ENCODE measurements around the gene OR1F1. TPM values are rescaled to one million over a fixed set of nuclear protein-coding genes. Genes with fewer than 3 reads are reported as not detected.

OR1F1 gene
- total and polyA plus RNA-seq, 2 of the 8 experiments (the other 6 are each of a cell fraction or from before 2014, with no cell fraction given) = 0.52 to 1.2 TPM

DNA sequence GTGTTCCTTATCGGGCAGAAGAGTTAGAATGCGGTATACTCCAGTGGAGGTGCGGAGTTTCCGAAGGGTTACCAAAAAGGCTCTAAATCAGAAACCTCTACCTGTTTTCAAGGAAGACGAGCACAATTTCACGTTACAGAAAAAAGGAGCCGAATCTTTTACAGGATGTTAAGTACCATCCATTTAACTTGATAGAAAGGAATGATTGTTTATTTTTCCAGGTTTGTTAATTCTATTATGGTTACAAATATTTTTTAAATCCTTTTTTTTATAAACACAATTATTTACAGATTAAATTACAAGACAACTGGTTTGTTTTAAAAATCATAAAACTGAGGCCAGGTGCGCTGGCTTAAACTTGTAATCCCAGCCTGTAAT lies 35.0 kb upstream of the OR1F1 start:
- H2BK15ac ChIP-seq (ENCODE audit: low read length) = no peak overlapping the region
- H3K18ac ChIP-seq (ENCODE audit: extremely low read depth, low read length) = no peak overlapping the region
- CTCF ChIA-PET (ENCODE audit: partially characterized antibody) = interaction anchor here (1.2 to 10.9 kb wide), 6 partner anchors 13 to 32 kb away, joined by 3 to 174 read pairs (median 18); partner anchors contain the start of gene ZNF213
- H3K4me2 ChIP-seq (ENCODE audit: insufficient read depth in 1 of 2, low read depth in 2 of 2, low read length in 2 of 2) = peak overlapping the region in 1 of 2 experiments; percentile 73; a peak in 1 of 4 replicates
- WGBS, 2 experiments (ENCODE audit: extremely low coverage in 1 of 2, insufficient coverage in 1 of 2, insufficient read length in 1 of 2, insufficient replicate concordance in 2 of 2, low coverage in 1 of 2, low lambda C conversion rate in 2 of 2, missing lambda C conversion rate in 1 of 2) = 24% methylated on average over 8 of the region's 8 CpGs; no CpG with 5 or more reads in 1 of the 2 experiments
- H3K79me1 ChIP-seq (ENCODE audit: low read depth, low read length) = no peaks in the 10 kb centered on the region
- no peaks in the 10 kb centered on the region for H3K36me3 ChIP-seq (ENCODE audit: control insufficient read depth in 2 of 4, insufficient read depth in 4 of 4, low read length in 3 of 4)
- no peak overlapping the region for H4K5ac ChIP-seq (ENCODE audit: insufficient read length, low read depth, low read length)
- peaks cover 18% of the 10 kb centered on the region for H3K23me2 ChIP-seq (ENCODE audit: low read depth, low read length)
- no peak overlapping the region for H3K27ac ChIP-seq (ENCODE audit: low read depth, low read length)
- H3K4me1 ChIP-seq (replicated peaks in 1 of 4; ENCODE audit: control insufficient read depth in 3 of 4, insufficient read depth in 4 of 4, low read length in 3 of 4) = peaks cover 0 to 11% (median 7%) of the 10 kb centered on the region in 4 experiments; a peak in 5 of 7 replicates
- no peak overlapping the region for H4K91ac ChIP-seq (replicated peaks; ENCODE audit: insufficient read length, low read length)
- peaks cover 0 to 4% of the 10 kb centered on the region in 2 experiments for H4K20me1 ChIP-seq (replicated peaks in 1 of 2; ENCODE audit: control insufficient read depth in 1 of 2, insufficient read depth in 2 of 2, low read length in 2 of 2)
- H3K9me3 ChIP-seq (ENCODE audit: insufficient read depth in 2 of 2, low read depth in 1 of 2, low read length in 1 of 2) = no peaks in the 10 kb centered on the region
- no peak overlapping the region for H3K4ac ChIP-seq (replicated peaks; ENCODE audit: insufficient read length, low read depth, low read length)
- H3K14ac ChIP-seq (ENCODE audit: insufficient read length) = no peak overlapping the region
- no peak overlapping the region for H2AFZ ChIP-seq (ENCODE audit: low read length)
- H3K9ac ChIP-seq (replicated peaks in 1 of 4; ENCODE audit: extremely low read depth in 1 of 4, low read depth in 3 of 4, low read length in 3 of 4) = no peak overlapping the region
- POLR2A ChIA-PET (ENCODE audit: partially characterized antibody) = interaction anchor here (0.9 to 8.6 kb wide), 6 partner anchors 17 to 81 kb away, joined by 3 to 69 read pairs (median 3); partner anchors contain the start of genes ZNF200, ZNF213 and ZSCAN10
- peaks cover 0 to 18% (median 14%) of the 10 kb centered on the region in 4 experiments; a peak in 5 of 7 replicates for H3K27me3 ChIP-seq (replicated peaks in 1 of 4; ENCODE audit: control insufficient read depth in 3 of 4, extremely low read depth in 1 of 4, insufficient read depth in 3 of 4, low read length in 3 of 4)
- TF ChIP-seq CHD2 (IDR thresholded peaks at IDR 0.05; ENCODE audit: low read length) = no peak
- no peak for TF ChIP-seq MAFK (IDR thresholded peaks at IDR 0.05; ENCODE audit: low read depth, low read length)
- no peak for TF ChIP-seq TEAD4 (IDR thresholded peaks at IDR 0.05; ENCODE audit: low read depth, low read length)
- no peak for TF ChIP-seq TBP (IDR thresholded peaks at IDR 0.05; ENCODE audit: low read depth, low read length)
- TF ChIP-seq, protein P1, sequence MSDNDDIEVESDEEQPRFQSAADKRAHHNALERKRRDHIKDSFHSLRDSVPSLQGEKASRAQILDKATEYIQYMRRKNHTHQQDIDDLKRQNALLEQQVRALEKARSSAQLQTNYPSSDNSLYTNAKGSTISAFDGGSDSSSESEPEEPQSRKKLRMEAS (IDR thresholded peaks at IDR 0.05) = no peak
- TF ChIP-seq NRF1 (IDR thresholded peaks at IDR 0.05; ENCODE audit: low read depth, low read length) = no peak
- no peak for TF ChIP-seq KDM4A (IDR thresholded peaks at IDR 0.05; ENCODE audit: low read depth, low read length, severe bottlenecking)
- TF ChIP-seq, protein P2, sequence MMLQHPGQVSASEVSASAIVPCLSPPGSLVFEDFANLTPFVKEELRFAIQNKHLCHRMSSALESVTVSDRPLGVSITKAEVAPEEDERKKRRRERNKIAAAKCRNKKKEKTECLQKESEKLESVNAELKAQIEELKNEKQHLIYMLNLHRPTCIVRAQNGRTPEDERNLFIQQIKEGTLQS (IDR thresholded peaks at IDR 0.05; ENCODE audit: insufficient read depth, low read depth, low read length) = no peak
- TF ChIP-seq, protein P3, sequence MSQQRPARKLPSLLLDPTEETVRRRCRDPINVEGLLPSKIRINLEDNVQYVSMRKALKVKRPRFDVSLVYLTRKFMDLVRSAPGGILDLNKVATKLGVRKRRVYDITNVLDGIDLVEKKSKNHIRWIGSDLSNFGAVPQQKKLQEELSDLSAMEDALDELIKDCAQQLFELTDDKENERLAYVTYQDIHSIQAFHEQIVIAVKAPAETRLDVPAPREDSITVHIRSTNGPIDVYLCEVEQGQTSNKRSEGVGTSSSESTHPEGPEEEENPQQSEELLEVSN (IDR thresholded peaks at IDR 0.05) = no peak
- no peak for TF ChIP-seq BRCA1 (IDR thresholded peaks at IDR 0.05; ENCODE audit: low read depth, low read length)
- TF ChIP-seq SP2 (IDR thresholded peaks at IDR 0.05; ENCODE audit: low read length) = no peak
- TF ChIP-seq BACH1 (IDR thresholded peaks at IDR 0.05; ENCODE audit: low read length) = no peak
- TF ChIP-seq SP4 (IDR thresholded peaks at IDR 0.05; ENCODE audit: low read length) = no peak
- peak overlapping the region in 1 of 4 experiments; percentile 72; a peak in 2 of 8 replicates for H3K4me3 ChIP-seq (ENCODE audit: extremely low read depth in 1 of 4, insufficient read depth in 2 of 4, low read depth in 3 of 4, low read length in 4 of 4)
- no peak overlapping the region for H2BK12ac ChIP-seq (ENCODE audit: low read depth, low read length)
- H2BK5ac ChIP-seq (ENCODE audit: low read depth, low read length) = no peak overlapping the region
- no peaks in the 10 kb centered on the region for H3K79me2 ChIP-seq (ENCODE audit: control insufficient read depth in 1 of 2, insufficient read depth in 2 of 2, low read length in 2 of 2)
- H2BK120ac ChIP-seq (replicated peaks; ENCODE audit: low read depth, low read length) = no peak overlapping the region
- no peak overlapping the region for H2BK20ac ChIP-seq (ENCODE audit: low read length)
- FAIRE-seq (no peak), DNase-seq (ENCODE audit: low read depth in 1 of 2, low spot score in 2 of 2) (no peak)
- no peak overlapping the region for H4K8ac ChIP-seq (ENCODE audit: extremely low read depth, insufficient read depth, low read length)
- H3K23ac ChIP-seq (ENCODE audit: insufficient read length) = no peak overlapping the region
- H3K56ac ChIP-seq (replicated peaks; ENCODE audit: insufficient read length, low read depth, low read length) = no peak overlapping the region
- H2AK5ac ChIP-seq (ENCODE audit: low read depth, low read length) = no peak overlapping the region
